GM21526 (cell line): ENCODE data around the gene TMEM39A.

ENCODE experiments used
- ATAC-seq: cut with Tn5 transposase; IDR thresholded peaks from one replicate; pipeline ENCODE4 v1.9.1; 2021; ENCODE audit warnings: moderate library complexity; ENCODE audit not compliant: unreplicated experiment, low FRiP score

TMEM39A gene

GRCh38 chr3:119457246-119457645 lies 6.2 kb downstream of the TMEM39A start:
- no peak for ATAC-seq

DNA sequence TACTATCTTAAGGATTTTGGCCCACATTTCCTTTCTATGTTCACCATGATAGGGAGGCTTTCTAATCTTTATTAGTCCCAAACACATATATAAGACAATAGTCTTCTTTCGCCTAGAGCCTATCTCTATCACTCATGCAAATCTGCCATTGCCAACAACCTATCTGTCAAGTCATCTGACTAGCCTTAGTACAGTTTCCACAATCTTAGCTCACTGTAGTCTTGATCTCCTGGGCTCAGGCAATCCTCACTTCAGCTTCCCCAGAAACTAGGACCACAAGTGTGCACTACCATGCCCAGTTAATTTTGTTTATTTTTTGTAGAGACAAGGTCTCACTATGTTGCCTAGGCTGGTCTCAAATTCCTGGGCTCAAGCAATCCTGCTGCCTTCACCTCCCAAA lies 6.9 kb downstream of the TMEM39A start:
- ATAC-seq: no peak

DNA sequence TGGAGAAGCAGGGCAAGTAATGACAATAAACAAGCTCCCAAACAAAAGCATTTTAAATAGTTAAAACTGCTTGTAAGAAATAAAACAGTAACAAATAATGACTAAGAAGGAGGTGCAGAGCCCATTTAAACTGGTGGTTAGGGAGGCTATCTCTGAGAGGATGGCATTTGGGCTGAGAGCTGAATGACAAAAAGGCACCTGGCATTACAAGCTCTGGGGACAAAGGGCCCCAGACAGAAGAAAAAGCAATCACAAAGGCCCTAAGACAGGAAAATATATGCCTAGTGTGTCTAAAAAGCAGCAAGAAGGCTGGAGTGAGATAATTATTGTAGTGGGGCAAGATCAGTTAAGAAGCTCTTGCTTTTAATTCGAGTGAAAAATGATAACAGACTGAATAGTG lies 9.6 kb downstream of the TMEM39A start:
- ATAC-seq: no peak

DNA sequence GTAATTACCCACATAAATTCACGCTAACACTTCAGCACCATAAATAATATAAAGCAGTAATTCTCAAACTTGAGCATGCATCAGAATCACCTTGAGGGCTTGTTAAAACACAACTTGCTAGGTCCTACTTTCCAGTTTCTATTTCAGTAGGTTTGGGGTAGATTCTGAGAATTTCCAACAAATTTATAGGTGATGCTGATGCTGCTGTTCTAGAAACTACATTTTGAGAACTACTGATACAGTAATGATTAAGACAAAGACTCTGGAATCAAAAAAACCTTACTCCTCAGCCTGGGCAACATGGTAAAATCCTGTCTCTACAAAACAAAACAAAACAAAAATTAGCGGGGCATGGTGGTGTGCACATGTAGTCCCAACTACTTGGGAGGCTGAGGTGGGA lies 18.8 kb downstream of the TMEM39A start:
- no peak for ATAC-seq

- ATAC-seq: no peak
Observed at GRCh38 chr3:119443179-119443578, 20.2 kb downstream of the TMEM39A start.

DNA sequence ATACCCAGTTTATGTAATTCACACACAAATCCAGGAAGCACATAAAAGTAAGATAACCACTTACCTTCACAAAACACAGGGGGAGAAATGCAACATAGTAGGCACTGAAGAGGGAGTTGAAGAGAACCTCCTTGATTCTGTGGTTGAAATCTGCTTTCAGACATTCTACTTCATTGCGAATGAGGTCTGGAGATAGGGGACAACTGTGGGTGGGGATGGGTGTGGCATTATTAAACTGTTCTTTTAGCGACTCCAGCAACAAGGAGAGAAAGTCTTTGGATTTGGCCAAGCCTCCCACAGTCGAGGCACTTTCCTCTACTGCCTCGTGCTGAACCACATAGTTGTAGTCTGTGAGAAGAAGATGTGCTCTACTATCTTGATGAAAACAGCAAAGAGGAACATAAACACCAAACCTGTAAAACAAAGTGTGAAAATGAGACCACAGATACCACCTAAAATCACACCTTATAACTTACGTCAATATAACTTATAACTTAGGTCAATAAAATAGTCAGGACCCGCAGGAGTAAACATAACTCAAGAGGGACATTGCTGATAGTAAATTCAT lies 25.6 kb downstream of the TMEM39A start:
- no peak for ATAC-seq

- ATAC-seq: no peak
Observed at GRCh38 chr3:119436977-119437376, 26.4 kb downstream of the TMEM39A start.

DNA sequence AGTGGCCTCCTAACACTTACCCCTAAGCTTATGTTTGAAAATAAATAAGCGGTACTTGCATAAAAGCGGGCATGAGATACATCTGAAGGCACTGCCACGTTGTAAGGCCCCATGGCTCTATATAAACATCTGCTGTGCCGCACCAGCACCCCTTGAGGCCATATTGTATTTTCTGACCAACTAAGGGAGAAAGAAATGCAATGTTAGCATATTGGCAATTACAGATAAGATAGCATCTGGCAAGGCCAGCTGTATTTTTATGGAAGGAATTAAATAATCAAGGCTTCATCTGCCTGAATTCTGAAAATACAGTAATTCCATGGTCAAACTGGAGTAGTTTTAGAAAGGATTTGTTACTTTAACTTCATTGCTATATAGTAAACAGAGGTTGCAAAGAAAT lies 28.7 kb downstream of the TMEM39A start:
- no peak for ATAC-seq

GRCh38 chr3:119433613-119434325 lies 29.6 kb downstream of the TMEM39A start:
- no peak for ATAC-seq

GRCh38 chr3:119428538-119428937 lies 34.9 kb downstream of the TMEM39A start:
- ATAC-seq: no peak

DNA sequence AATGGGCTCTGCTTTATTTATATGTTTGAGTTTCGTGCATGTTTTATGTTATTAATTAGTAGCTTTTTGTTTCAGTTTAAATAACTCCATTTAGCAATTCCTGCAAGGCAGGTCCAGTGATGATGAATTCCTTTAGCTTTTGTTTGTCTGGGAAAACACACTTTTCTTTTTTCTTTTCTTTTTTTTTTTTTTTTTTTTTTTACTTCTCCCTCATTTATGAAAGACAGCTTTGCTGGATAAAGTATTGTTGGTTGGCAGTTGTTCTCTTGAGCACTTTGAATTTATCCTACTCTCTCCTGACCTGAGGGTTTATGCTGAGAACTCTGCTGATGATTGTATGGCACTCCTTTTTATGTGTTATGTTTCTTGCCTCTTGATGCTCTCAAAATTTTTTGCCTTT lies 35.7 kb downstream of the TMEM39A start:
- ATAC-seq: no peak

DNA sequence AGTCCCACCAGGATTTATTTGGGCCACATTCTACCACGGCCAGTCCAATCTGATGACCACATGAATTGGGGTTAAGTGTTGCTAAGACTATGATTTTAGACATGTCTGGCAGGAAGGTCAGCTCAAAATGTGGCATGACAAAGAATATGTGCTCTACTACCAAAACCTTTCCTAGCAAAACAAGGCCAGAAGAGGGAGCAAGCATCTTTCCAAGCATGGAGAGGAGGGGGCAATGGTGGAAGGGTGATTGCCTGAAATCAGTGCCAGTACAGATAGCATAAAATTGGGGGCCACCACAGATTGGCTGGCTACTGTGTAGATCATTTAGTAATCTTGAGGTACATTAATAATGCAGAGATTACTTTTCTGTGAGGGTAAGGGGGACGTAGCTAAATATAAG lies 43.2 kb downstream of the TMEM39A start:
- ATAC-seq: no peak

DNA sequence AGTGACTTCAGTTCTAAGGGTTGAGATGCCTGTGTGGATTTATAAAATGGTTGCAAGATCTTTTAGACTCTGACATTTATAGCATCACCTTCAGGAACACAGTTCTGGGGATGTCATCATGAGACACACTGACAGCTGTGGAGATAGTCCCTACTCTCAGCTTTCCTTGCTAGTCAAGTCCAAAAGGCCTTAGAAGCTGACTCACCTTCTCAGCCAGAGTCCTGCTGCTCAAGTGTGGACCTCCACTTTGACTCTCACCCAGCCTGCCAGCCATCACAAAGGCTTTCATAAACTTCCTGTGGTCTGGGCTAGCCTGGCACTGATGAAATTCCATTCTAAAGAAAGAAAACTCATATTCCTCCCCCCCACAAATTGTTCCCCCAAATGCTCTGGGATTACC lies 44.8 kb downstream of the TMEM39A start:
- no peak for ATAC-seq

DNA sequence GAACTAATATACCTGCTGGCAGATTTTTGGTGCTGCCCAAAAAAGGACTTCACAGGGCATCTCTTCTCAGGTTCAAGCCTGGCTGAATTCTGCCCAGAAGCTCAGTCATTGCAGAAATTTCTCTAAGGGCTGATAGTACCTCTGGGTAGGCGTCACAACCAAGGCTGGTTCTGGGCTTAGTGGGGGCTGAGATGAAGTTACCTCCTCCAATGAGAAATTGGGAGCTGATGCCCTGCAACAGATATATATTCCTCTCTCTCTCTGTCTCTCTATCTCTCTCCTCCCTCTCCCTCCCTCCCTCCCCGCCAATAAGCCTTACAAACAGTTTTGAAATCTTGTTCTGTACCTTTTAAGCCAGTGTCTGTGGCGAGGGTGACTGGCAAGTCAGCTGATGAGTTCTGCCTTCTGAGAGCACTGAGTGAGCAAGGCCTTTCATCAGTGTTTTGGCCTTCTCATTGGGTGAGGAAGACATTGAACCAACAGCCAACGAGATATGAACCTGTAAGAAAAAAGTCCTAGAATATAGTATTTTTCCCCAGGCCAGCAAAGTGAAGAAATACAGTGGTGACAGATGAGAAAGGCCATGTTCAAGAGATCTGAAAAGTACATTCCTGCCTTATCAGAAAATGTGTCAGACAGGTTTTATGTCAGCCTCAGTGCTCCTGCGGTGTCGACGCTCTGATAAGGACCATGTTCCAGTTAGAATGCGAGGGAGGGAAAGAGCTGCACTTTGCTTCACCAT lies 45.5 kb downstream of the TMEM39A start:
- no peak for ATAC-seq

GRCh38 chr3:119416873-119417272 lies 46.5 kb downstream of the TMEM39A start:
- ATAC-seq: no peak

DNA sequence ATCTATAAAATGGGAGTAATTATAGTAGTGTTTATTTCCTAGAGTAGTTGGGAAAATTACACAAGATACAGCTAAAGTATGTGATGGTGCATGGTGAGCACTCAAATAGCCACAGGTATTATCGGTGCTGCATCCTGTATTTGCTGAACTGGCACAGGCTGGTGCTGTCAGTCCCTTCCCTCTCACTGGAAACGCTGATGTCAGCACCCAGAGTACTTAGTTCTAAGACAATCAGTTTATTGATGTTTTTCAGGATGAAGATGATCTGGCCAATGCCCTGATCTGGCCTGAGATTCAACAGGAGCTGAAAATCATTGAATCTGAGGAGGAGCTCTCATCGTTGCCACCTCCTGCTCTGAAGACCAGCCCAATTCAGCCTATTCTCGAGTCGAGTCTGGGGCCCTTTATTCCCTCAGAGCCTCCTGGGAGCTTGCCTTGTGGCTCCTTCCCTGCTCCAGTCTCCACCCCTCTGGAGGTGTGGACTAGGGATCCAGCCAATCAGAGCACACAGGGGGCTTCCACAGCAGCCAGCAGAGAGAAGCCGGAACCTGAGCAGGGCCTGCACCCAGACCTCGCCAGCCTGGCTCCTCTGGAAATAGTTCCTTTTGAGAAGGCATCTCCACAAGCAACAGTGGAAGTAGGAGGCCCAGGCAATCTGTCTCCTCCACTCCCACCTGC lies 49.7 kb downstream of the TMEM39A start:
- ATAC-seq: no peak

DNA sequence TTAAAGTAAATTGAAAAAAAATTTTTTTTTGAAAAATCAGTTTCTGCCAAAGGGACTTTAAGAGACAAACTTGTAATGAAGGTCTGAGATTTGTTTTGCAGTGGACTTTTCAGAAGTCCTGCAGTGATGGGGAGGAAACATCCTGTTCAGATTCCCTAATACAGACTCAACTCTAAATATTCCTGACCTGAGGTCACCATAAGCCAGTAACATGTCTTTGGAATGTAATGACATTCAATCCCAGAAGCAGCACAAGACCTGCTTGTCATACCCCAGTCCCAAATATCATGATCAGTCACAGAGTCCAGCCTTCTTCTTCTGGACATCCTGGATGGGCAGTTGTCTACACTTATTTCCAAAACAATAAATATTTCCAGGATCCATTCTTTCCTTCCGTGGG lies 53.6 kb downstream of the TMEM39A start:
- no peak for ATAC-seq

DNA sequence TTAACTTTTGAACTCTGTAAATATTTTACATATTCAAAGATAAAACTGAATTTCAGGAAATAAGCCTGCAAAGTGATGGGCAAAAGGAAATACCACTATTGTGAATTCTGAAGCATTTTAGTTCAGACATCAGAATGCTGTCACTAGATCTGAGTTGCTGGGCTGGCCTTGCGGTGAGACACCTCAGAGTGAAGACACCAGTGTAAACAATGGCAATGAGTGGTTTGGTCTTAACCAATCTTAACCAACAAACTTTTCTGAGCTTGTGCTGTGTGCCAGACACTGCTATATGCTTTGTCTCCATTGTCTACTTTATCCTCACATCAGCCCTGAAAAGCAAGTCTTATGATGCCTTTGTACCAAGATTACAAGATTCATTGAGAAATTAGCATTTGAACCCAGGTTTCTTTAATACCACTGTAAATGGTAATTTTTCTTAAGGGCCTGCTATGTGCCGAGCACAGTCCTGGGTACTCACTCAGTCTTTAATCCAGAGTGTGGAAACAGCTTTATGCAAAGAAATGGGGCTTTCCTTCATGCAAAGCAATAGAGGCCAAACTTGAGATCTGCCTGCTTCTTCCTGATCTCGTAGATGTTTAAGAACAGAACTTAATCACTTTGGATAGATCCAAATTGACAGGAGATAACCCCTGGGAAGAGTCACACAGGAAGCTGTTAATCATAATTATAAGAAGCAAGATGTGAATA lies 55.0 kb downstream of the TMEM39A start:
- no peak for ATAC-seq

- ATAC-seq: no peak
Observed at GRCh38 chr3:119405315-119405714, 58.1 kb downstream of the TMEM39A start.

DNA sequence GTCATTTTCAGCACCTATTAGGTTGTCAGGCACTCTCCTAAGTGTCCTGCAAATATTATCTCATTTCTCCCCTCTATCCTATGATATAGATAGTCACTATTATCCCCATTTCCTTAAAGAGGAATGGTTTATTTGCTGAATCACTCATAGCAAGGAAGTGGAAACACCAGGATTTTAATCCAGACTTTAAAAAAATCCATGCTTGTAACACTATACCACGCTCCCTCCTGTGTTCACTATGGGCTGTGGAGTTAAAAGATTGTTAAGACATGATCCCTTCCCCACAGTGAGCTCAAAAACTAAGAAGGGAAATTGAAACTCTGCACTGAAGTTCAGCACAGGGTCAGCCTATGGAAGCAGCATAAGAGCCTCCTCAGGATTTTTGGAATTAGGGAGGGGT lies 60.2 kb downstream of the TMEM39A start:
- no peak for ATAC-seq

DNA sequence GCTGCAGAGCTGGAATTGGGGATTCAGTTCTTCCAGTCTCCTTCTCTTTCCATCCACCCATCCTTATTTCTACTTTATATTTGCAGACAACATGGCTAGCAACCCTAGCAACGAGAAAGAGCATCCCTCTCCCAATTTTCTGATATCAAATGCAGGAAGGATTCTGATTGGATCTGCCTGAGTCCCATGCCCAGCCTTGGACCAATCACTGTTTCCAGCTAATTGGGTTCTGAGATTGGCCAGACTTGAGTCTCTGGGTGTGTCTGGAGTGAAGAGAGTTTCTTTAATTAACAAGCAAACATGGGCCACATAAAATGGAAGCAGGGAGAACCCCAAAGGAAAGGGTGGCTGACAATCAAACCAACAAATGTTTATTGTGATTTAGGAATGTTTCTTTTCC lies 60.6 kb downstream of the TMEM39A start:
- ATAC-seq: no peak
